HG03066 (cell line): Measurements from ENCODE around the gene COL12A1.

Source experiments
- ATAC-seq: cut with Tn5 transposase; IDR thresholded peaks from one replicate; pipeline ENCODE4 v1.9.1; 2021; ENCODE audit warnings: low read depth; ENCODE audit not compliant: unreplicated experiment

Gene COL12A1

DNA sequence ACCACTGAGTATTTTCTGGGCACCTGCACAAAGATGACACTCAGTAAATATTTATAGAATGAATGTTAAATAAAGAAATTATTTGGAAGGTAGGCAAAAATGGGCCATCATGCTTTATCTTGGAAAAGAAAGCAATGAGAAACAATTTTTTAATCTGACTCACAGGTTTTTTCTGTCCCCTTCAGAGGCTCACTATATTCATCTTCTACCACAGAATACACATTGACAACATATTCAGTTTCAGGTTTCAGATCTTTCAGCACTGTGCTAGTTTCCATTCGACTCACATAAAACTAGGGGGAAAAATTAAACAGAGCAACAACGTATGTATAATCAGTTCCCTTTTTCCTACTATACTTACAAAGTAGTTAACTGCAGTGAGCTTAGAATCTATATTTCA, 58.3 kb downstream of the COL12A1 start:
- no peak for ATAC-seq

GRCh38 chr6:75145976-75146375, 59.9 kb downstream of the COL12A1 start:
- ATAC-seq, result no peak

- no peak for ATAC-seq
These were observed 60.6 kb downstream of the COL12A1 start for GRCh38 chr6:75145211-75145610.

DNA sequence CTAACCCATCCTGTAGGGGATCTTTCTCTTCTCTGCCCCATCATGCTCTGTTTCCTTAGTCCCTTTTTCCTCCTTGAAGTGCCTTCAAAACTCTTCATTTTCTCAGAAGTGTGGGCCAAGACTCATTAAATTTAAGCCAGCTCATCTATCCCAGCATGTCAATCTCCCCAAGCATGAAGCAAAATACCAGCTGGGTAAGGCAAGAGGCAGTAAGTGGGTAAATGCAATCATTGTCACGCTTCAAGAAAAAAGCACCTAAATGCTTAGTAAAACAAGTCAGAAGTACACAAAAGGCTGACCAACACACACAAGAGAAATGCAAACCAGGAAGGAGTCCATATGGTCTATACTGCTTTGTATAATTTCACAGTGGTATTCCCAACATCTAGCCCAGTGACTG, 61.5 kb downstream of the COL12A1 start:
- no peak for ATAC-seq

- ATAC-seq, result no peak
These were observed 62.7 kb downstream of the COL12A1 start for GRCh38 chr6:75143191-75143590.

GRCh38 chr6:75142721-75143120, 63.1 kb downstream of the COL12A1 start:
- ATAC-seq, result no peak

GRCh38 chr6:75135876-75136275, 70.0 kb downstream of the COL12A1 start:
- no peak for ATAC-seq

DNA sequence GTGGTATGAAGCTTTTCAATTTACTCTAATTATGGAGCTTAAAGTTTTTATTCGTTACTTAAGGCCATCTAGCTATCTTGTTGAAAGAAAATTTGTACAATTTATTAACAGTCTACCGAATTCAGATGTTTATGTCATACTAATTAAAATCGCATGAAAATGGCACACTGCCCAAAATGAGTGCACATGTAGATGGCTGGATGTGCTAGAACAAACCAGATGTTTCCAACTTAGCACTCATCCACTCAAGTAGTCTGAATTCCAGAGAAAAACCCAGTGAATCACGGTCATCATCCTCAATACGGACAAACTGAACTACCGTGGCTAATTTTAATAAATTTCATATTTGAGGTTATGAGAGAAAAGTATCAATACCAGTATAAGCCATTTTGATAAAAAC, 70.4 kb downstream of the COL12A1 start:
- ATAC-seq, result no peak

DNA sequence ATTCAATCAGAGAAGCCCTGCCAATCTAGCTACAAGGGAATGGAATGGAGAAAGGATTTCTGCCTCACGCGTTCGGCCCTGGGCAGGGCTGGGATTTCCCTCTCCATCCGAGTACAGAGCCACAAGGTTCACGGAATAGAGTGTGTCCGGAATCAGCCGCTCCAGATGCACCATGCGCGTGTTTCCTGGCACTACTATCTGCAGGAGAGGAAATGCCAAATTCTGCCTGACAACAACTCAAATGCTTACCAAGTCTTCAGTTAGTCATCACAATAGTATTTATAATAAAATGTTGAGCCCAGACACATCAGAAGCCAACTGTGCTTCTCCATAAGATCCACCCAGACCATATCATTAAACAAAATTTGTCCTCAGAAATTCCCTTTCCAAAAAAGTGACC, 75.1 kb downstream of the COL12A1 start:
- no peak for ATAC-seq

DNA sequence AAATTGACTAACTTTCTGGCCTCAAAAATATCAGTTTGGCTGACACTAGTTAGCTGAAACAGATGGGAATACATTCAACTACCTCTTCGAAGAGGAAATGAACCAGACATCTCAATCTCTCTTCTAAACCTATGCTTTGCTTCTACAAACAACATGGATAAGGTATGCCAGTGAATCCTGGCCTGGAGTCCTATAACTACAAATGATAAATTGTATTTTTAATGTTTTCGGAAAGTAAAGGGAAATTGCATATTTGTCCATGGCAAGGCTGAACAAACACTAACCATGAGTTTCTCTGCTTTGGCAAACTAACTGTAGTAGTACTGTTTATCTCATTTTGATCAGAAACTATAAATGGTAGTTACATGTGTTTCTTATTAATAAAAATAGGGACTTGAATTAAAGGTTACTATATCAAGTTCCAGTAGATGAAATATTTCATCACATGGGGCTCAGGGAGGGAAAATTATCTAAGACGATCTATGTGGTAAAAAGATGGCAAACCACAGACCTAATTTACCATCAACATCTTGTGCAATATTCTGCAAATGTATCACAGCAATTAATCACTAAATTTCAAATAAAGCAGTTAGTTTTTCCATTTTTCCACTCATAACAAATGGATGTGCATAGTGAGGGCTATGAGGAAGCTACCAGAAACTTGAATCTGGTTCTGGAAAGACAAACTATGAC, 76.8 kb downstream of the COL12A1 start:
- no peak for ATAC-seq

DNA sequence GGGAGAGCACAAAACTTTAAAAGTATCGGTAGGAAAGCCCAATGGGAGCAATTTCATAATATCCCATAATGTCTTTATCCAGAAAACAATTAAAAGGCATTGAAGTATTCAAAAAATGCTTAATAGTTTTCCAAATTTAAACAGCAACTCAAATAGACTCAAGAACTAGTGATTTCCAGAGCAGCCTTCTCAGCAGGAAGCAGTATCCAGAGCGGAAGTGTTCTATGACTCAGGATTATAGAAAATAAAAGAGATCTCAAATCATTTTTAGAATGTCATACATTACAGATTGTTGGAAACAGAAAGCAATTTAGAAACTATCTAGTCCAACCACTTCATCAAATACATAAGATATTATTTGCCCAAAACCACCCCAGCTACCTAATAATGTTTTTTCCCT, 79.3 kb downstream of the COL12A1 start:
- no peak for ATAC-seq

- no peak for ATAC-seq
These were observed 80.9 kb downstream of the COL12A1 start for GRCh38 chr6:75124983-75125382.

- no peak for ATAC-seq
These were observed 81.8 kb downstream of the COL12A1 start for GRCh38 chr6:75124085-75124484.

DNA sequence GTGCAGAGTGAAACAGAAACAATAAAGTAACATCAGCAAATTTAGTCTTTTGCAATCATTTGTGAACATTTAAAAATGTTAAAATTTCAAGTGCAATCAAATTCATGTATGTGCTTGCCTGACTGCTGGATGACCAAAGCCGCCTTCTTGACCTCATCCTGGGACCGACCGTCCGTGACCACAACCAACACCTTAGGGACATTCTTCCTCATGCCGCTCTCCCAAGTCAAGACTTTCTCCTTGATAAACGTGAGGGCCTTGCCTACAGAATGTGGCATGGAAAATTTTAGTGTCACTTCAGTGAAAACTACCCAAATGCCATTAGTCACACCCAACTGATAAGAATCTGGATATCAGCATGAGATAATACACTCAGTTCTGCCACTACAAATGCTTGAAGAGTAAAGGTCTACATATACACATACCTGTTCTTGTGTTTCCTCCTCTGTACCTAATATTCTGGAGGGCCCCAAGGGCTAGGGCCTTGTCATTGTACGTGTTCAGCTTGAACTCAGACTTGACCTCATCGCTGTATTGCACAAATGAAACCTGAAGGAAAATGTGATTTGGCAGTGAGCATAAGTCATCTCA, 86.8 kb downstream of the COL12A1 start:
- no peak for ATAC-seq

GRCh38 chr6:75117701-75118100, 88.2 kb downstream of the COL12A1 start:
- ATAC-seq, result no peak

DNA sequence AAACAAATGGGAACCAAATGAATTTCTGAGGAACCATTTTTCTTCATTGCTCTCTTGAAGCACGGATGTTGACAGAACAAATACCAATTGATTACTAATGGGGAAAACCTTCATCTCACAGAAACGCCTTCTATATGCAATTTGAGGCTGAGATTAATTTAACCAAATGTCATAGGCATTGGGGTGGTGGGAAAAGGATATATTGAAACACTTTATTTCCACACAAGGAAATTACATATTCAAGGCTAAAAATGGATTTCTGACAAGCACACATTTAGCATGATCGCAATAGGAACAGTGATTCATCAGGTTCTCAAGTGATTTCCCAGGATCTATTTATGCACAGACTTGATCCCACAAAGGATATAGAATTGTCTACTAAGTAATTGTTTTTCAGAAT, 88.9 kb downstream of the COL12A1 start:
- ATAC-seq, result no peak

GRCh38 chr6:75115481-75115880, 90.4 kb downstream of the COL12A1 start:
- no peak for ATAC-seq

- ATAC-seq, result no peak
These were observed 91.0 kb downstream of the COL12A1 start for GRCh38 chr6:75114806-75115205.

DNA sequence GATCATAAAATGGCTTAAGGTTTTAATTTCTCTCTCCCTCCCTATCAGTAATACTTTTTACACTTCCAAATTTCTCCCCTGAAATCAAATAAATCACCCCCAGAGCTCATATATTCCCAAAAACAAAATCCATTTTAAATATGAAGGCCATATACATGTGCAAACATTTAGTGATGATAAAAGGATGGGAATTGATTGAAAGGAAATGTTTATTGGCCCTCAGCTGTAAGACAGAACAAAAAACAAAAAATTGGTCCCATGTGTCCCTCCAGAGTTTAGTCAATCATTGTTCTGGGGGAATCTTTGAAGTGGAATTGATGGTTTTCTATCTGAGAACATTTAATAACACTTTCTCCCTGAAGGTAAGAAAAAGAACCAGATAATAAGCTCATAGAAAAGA, 91.7 kb downstream of the COL12A1 start:
- ATAC-seq, result no peak

DNA sequence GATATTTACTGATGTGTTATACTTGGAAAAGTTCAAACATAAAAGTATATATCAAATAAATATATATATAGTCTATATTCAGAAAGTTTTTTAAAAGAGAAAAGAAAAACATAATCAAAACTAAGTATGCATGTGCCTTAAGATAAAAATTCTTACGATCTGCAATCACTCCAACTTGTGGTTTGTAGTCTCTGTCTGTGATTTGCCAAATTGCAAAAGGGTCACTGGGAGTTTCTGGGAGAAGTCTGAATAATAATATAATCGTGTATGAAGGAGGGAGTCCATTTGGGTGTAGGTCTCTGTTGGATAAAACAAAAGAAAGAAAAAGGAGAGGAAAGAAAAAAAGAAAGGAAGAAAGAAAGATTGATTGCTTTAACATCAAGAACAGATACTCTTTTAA, 92.4 kb downstream of the COL12A1 start:
- no peak for ATAC-seq

DNA sequence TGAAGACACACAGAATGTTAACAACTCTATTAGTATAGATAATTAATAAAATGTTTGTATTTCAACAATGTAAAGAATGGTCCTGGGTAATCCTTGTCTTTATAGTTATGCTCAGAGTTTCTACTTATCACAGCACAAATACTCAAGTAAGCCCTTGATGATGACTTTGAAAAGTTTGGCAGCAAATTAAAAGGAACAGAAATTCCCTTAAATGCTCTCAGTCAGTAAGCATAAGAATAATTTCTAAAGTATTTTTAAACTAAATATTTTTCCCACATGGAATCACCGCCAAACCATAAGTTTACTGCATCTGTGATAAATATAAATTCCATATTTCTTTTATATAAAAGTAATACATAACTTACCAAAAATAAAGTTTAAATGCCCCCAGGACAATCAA, 96.1 kb downstream of the COL12A1 start:
- no peak for ATAC-seq

GRCh38 chr6:75109022-75109421, 96.8 kb downstream of the COL12A1 start:
- ATAC-seq, result no peak
